ENCODE data around the gene GJB6.
"Not testable (repeated sequence)": the region's sequence is repeated elsewhere in the genome, so short reads cannot be mapped to it uniquely, and the experiment has no call there.

Gene GJB6

DNA sequence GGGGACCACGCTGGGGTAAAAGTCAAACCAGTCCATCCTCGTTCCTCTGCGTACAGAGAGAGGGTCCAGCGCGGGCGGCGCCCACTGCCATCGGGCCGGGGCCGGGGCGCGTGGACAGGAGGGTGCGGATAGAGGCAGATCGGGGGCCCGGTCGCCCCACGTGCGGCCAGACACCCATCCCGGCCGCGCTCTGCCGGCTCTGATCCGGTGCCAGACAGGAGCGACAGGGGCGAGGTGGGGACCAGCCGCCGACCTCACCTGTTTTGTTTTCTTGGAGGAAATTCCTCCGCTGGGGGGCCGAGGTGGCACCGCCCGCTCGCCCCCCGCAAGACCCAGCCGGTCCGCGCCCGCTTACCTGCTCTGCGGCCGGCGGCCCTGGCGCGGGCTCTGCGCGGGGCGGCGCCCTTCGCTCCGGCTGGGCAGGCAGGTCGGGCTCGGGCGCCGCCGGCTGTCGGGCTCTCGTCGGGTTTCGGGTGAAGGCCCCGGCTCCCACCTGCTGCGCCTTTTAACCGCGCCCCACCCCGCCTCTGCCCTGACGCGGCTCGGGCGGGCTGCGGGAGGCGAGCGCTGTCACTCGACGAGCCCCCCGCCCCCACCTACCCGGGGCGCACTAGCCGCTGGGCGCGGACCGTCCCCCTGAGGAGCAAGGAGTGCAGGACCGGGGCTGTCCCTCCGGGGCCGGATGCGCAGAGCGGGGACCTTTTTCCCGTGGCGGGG lies at the start of gene GJB6:
Gene GJB6, minus strand, starts transcription at position 481 of the 717 bp plus-strand sequence. CDS start 8,839 bp downstream, outside the sequence.
- peak in 1 of 2 donors; percentile 11 for DNase-seq (ENCODE audit: extremely low read depth in 1 of 2, low read depth in 1 of 2)

GRCh38 chr13:20276901-20277300 lies 44.8 kb upstream of the GJB6 start:
- DNase-seq (ENCODE audit: extremely low read depth in 1 of 2, low read depth in 1 of 2), result not testable (repeated sequence)

- DNase-seq (ENCODE audit: extremely low read depth in 1 of 2, low read depth in 1 of 2), result no peak
These were observed 42.3 kb upstream of the GJB6 start for GRCh38 chr13:20274466-20274865.

DNA sequence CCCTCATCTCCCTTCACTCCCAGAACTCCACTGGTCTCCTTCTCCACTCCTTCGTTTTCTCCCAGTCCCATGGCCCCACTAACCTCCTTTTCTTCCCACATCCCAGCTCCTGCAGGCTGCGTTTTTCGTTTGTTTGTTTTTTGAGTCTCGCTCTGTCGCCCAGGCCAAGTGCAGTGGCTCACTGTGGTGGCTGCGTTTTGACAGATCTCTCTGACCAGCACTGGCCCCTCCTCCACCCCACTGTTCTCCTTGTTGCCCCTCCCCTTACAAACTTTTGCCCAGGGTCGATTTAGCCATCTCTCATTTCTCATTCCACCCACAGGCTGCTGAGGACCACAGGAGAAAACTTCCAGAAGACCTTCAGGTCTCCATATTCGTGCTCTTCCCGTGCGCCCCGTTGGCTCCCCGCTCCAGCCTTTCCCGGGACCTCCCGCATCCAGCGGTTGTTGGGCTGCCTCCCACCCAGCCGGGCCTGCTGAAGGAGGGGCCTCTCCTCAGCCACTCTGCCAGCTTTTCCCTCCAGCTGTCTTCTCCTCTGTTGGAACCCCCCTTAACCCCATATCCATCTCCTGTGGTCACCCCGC lies 40.6 kb upstream of the GJB6 start:
- no peak for DNase-seq (ENCODE audit: extremely low read depth in 1 of 2, low read depth in 1 of 2)

GRCh38 chr13:20272104-20272503 lies 40.0 kb upstream of the GJB6 start:
- DNase-seq (ENCODE audit: extremely low read depth in 1 of 2, low read depth in 1 of 2), result no peak

DNA sequence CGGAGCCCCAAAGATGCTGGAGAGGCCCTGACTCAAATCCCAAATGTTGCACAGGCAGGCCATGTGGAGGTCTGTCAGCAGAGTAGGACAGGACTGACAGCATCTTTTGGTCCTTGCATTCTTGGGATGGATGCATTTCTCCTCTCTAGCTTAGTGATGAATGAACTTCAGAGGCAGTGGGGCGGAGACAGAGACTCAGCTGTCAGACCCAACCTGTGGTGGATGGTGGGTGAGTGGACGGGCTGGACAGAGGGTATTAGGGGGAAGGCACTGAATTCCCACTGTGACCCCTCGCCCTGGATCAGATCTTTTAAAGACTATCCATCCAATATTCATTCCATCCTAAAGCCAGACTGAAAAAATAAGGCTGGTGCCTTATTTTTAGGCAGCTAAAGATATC lies 39.3 kb upstream of the GJB6 start:
- no peak for DNase-seq (ENCODE audit: extremely low read depth in 1 of 2, low read depth in 1 of 2)

DNA sequence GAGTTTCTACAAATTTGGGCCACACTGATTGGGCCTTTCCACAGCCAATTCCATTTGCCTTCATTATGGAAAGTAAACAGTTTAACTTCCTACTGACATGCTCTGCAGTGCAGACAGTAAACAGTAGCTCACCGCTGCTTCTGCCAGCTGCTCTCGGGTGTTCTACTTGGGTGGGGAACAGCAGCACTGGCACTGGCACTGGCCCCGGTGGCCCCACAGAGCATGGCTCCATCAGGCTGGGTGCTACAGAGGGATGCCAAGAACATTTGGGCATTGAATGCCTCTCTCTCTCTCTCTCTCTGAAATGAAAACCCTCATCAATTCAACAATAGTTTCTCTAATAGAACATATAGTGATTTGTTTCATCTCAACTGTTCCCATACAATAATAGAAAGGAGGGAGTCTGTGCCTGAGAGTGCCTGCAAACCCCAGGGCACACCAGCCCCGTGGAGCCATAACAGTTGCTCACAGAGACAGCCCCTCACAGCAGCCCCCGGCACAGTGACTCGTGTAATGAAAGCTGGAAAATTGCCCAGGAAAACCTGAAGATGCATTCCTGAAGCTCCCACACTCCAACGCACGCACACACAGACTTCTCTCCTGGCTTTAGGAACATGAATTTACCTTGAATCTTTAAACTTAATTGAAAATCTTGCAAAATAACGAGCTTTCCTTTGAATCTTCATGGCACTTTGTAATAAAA lies 38.2 kb upstream of the GJB6 start:
- no peak for DNase-seq (ENCODE audit: extremely low read depth in 1 of 2, low read depth in 1 of 2)

DNA sequence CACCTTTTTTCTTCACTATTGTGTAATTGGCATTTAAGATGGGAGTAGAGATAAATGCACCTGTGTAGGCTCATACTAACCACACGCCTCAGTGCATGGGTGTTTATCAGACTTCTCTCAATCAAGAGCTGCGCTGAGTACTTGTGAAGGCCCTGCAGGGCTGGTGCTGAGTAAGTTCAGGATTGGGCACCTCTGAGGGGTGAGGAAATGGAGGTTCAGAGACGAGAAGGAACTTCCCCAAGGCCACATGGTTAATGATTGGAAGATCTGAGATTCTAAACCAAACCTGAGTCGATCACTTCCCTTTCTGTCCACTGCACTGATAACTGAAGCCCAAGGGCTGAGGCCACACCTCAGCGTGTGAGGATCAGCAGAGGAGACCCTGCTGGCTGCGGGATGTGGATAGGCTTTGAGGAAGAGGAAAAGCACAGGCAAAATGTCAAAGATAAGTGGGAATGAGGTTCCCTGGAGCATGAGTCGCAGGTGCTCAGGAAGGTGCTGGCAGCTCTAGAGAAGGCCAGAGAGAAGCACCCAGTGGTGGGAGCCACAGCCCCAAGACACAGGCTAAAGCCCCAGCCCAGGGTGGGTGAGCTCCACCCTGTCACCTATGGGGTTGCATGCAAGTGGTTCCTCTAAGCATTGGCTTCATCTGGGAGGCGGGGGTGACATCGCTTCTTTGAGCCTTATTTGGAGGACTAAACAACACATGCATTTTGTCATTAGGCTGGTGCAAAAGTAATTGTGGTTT lies 32.3 kb upstream of the GJB6 start:
- no peak for DNase-seq (ENCODE audit: extremely low read depth in 1 of 2, low read depth in 1 of 2)

DNA sequence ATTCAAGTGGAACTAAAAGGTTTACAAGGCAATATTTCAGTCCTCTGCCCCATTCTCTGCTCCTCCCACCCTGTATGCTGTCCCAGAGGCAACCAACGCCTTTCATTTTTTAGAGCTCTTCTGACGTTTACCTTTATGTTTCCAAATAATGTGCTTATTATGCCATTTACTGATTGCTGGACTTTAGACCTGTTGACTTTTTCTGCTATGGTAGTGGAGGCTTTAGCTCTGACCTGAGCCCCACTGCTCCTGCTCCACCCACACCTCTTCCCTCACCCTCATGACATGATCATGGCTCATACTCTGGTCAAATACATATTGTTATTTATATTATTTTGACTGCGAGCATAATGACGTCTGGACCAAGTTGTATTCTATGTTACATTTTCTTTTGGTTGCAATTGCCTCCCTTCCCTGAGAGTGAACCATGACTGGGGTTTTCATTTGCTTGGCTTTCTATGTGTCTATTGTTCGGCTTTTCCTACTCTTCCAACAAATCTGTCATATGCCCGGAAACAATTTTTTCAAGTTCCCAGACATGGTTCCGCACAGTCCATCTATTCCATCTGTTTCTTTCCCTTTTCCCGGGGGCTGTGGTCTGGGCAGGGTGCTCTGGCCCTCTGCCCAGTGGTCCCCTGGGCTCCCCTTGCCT lies 31.4 kb upstream of the GJB6 start:
- no peak for DNase-seq (ENCODE audit: extremely low read depth in 1 of 2, low read depth in 1 of 2)

DNA sequence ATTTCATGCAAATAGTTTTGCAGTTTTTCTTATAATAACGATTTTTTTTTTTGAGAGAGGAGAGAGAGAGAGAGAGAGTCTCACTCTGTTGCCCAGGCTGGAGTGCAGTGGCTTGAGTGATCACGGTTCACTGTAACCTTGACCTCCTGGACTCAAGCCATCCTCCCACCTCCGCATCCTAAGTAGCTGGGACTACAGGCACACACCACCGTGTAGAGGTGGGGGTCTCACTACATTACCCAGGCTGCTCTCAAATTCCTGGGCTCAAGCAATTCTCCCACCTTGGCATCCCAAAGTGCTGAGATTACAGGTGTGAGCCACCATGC lies 26.8 kb upstream of the GJB6 start:
- no peak for DNase-seq (ENCODE audit: extremely low read depth in 1 of 2, low read depth in 1 of 2)

DNA sequence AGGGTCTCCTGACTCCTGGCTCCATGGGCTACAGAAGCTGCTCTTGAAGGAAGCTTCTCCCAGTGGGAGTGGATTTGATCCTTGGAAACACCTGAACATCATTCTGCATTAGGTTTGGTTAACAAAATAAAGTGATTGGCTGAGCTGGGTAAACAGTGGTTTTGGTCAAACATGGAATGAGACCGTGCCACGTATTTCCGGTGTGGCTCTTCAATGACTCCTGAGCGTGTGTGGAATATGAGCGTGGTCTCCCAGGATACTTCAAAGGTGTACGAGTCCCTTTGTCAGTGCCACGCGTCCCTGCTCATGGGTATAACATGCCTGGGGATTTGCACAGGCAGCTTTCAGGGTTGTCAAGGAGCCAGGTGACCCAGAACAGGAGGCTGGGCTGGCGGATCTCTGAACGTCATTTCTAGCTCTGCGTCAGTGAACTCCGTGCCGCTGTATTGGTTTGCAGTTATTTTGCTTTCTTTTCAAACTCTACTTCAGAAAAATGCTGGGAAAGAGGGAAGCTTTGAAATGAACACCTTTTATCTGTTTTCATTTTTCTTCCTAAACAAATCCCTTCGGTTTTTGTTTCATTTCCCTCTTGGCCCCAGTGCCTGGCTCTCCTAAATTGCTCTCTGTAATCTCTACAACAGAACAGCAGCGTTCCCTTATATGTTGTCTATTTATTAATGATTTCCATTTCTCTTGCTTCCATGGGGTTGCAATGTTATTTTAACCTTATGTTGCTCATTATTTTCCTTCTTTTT lies 26.3 kb upstream of the GJB6 start:
- no peak for DNase-seq (ENCODE audit: extremely low read depth in 1 of 2, low read depth in 1 of 2)

- no peak for DNase-seq (ENCODE audit: extremely low read depth in 1 of 2, low read depth in 1 of 2)
These were observed 22.0 kb upstream of the GJB6 start for GRCh38 chr13:20254076-20254475.

- no peak for DNase-seq (ENCODE audit: extremely low read depth in 1 of 2, low read depth in 1 of 2)
These were observed 17.8 kb upstream of the GJB6 start for GRCh38 chr13:20249913-20250312.

DNA sequence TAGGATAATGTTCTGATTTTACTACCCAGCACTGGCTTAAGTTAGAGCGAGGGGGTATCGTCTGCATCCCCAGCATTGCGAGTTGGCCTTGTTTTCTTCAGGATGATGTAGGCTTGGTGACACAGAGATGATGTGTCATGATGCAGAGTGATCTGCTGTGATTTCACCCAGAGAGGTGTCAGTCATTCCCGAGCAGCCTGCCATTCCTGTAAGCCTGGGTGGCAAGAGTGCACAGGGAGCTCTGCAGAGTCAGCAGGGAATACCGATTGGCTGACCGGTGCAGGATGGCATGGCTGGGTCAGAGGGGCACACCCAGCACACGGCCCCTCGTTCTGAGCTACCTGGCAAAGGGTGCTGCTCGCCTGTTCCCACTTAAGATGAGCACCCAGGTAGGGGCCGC lies 15.8 kb upstream of the GJB6 start:
- no peak for DNase-seq (ENCODE audit: extremely low read depth in 1 of 2, low read depth in 1 of 2)

- DNase-seq (ENCODE audit: extremely low read depth in 1 of 2, low read depth in 1 of 2), result no peak
These were observed 15.3 kb upstream of the GJB6 start for GRCh38 chr13:20247403-20247802.

- no peak for DNase-seq (ENCODE audit: extremely low read depth in 1 of 2, low read depth in 1 of 2)
These were observed 9.5 kb upstream of the GJB6 start for GRCh38 chr13:20241593-20241992.

GRCh38 chr13:20239748-20240147 lies 7.6 kb upstream of the GJB6 start:
- DNase-seq (ENCODE audit: extremely low read depth in 1 of 2, low read depth in 1 of 2), result no peak

- no peak for DNase-seq (ENCODE audit: extremely low read depth in 1 of 2, low read depth in 1 of 2)
These were observed 598 bp upstream of the GJB6 start for GRCh38 chr13:20232556-20233277.

- no peak for DNase-seq (ENCODE audit: extremely low read depth in 1 of 2, low read depth in 1 of 2)
These were observed 943 bp downstream of the GJB6 start for GRCh38 chr13:20230913-20231838.

All from activated CD8-positive, alpha-beta memory T cell treated with anti-CD3 and anti-CD28 coated beads for 1 hour (primary cell).